ENCODE results near the gene E2F4. TPM values are rescaled to one million over a fixed set of nuclear protein-coding genes. Genes with fewer than 3 reads are reported as not detected.

Gene E2F4
- total and polyA plus RNA-seq, 2 of the 13 experiments (the other 11 are each of a cell fraction or from before 2014, with no cell fraction given), result 84.8 to 91.2 TPM

GRCh38 chr16:67210069-67210937 is 18.3 kb downstream of the E2F4 start (continued):
- TF ChIP-seq ATF2 (CRISPR knock-in tag; IDR thresholded peaks at IDR 0.05) (no peak), E2F2 (CRISPR knock-in tag; IDR thresholded peaks at IDR 0.05; ENCODE audit: borderline replicate concordance) (no peak), XRCC5 (optimal IDR thresholded peaks at IDR 0.05; ENCODE audit: low read length) (peak; percentile 43), ZBTB34 (CRISPR knock-in tag; IDR thresholded peaks at IDR 0.05) (no peak), ZNF605 (CRISPR knock-in tag; IDR thresholded peaks at IDR 0.05) (0 out of 2 replicates have a peak, but pooled peaks have one; percentile 30), PBX3 (CRISPR knock-in tag; IDR thresholded peaks at IDR 0.05; ENCODE audit: borderline replicate concordance) (no peak), ZNF24 (IDR thresholded peaks at IDR 0.05) (no peak), ZFY (CRISPR knock-in tag; IDR thresholded peaks at IDR 0.05) (0 out of 2 replicates have a peak, but pooled peaks have one; percentile 25), ZNF773 (CRISPR knock-in tag; IDR thresholded peaks at IDR 0.05; ENCODE audit: borderline replicate concordance) (no peak), NBN (conservative IDR thresholded peaks at IDR 0.05) (no peak), NCOA2 (CRISPR knock-in tag; IDR thresholded peaks at IDR 0.05) (no peak), TBX2 (CRISPR knock-in tag; IDR thresholded peaks at IDR 0.05; ENCODE audit: borderline replicate concordance) (no peak), KLF9 (CRISPR knock-in tag; IDR thresholded peaks at IDR 0.05; ENCODE audit: low read depth) (no peak), ZBTB33 (CRISPR knock-in tag; IDR thresholded peaks at IDR 0.05) (peak; percentile 14; the same call in 1 of the 2 replicates), PCBP1 (IDR thresholded peaks at IDR 0.05; ENCODE audit: borderline replicate concordance, low read depth, low read length) (no peak), ZNF788 (CRISPR knock-in tag; IDR thresholded peaks at IDR 0.05; ENCODE audit: borderline replicate concordance) (no peak), SOX6 (IDR thresholded peaks at IDR 0.05) (no peak), SOX6 (CRISPR knock-in tag; IDR thresholded peaks at IDR 0.05) (no peak), RARG (CRISPR knock-in tag; IDR thresholded peaks at IDR 0.05; ENCODE audit: low read depth) (no peak)
